Endothelial cell of umbilical vein (primary cell): ENCODE results near the gene CHST11. TPM values are rescaled to one million over a fixed set of nuclear protein-coding genes. Genes with fewer than 3 reads are reported as not detected.

Experiments
- BruUV-seq: library from RNA; stranded (reverse); fragments of 400-500 nt; replicated peaks from 2 replicates; lab custom pipeline; 2021; lab: Mats Ljungman, UMichigan
- CTCF ChIA-PET: fragments of 300-600, 350-600 bp; sonication (Branson Sonifier 250); formaldehyde crosslinking; loops from one replicate; lab custom pipeline; 2021; ENCODE audit warnings: antibody characterized with exemption, inconsistent platforms; lab: Charles Lee
- POLR2A ChIA-PET: fragments of 300-600, 350-600 bp; sonication (Branson Sonifier 250); formaldehyde crosslinking; loops from one replicate; lab custom pipeline; 2021; ENCODE audit warnings: antibody characterized with exemption, inconsistent platforms; lab: Charles Lee
- DNase-seq: peaks from one replicate; pipeline ENCODE4 v3.0.0-alpha.2; 2011; ENCODE audit warnings: low read depth, low spot score
- FAIRE-seq: peaks from 2 replicates; lab custom pipeline; 2011; peaks lifted over from hg19 to GRCh38; lab: Jason Lieb, UNC
- H2AFZ ChIP-seq: 2 replicates; pipeline ENCODE4 v1.6.0; 2012; ENCODE audit warnings: low read depth, low read length, control low read depth, inconsistent platforms
- H3K27ac ChIP-seq: 2 replicates; pipeline ENCODE4 v1.5.1; 2011; ENCODE audit warnings: low read depth, mild to moderate bottlenecking, control low read depth, low read length, moderate library complexity; ENCODE audit not compliant: insufficient read depth
- H3K27me3 ChIP-seq, 2 experiments: 2 replicates each; pipeline versions ENCODE4 v1.6.0 to v1.6.1; 2011; ENCODE audit warnings: low read length in 2 of 2, mixed read lengths in 1 of 2; ENCODE audit not compliant: control insufficient read depth in 2 of 2, insufficient read depth in 2 of 2
- H3K36me3 ChIP-seq, 2 experiments: 2 replicates in 1 of 2; 3 replicates in 1 of 2; pipeline ENCODE4 v1.5.1; 2011; ENCODE audit warnings: low read length in 2 of 2, mild to moderate bottlenecking in 1 of 2, moderate library complexity in 1 of 2; ENCODE audit not compliant: control insufficient read depth in 2 of 2, insufficient read depth in 2 of 2; ENCODE audit errors: extremely low read depth in 1 of 2
- H3K4me1 ChIP-seq: 3 replicates; pipeline ENCODE4 v1.5.1; 2011; ENCODE audit warnings: mild to moderate bottlenecking, low read length; ENCODE audit not compliant: control insufficient read depth, insufficient read depth; ENCODE audit errors: extremely low read depth
- H3K4me2 ChIP-seq: 2 replicates; pipeline ENCODE4 v1.6.1; 2011; ENCODE audit warnings: low read length, control low read depth, mixed read lengths; ENCODE audit not compliant: insufficient read depth
- H3K4me3 ChIP-seq, 3 experiments: fragments of 200-600 bp in 1 of 3; sonication (generic), shearing (Covaris generic) in 1 of 3; replicated peaks in 1 of 3; 2 replicates each; pipeline ENCODE4 v1.5.1; 2011 to 2016; ENCODE audit warnings: control low read depth in 3 of 3, low read length in 3 of 3, mild to moderate bottlenecking in 2 of 3, inconsistent platforms in 1 of 3, low read depth in 1 of 3, moderate library complexity in 1 of 3; ENCODE audit not compliant: insufficient read depth in 1 of 3
- H3K79me2 ChIP-seq: 2 replicates; pipeline ENCODE4 v1.6.0; 2012; ENCODE audit warnings: low read length, inconsistent platforms; ENCODE audit not compliant: control insufficient read depth, insufficient read depth
- H3K9ac ChIP-seq: replicated peaks from 2 replicates; pipeline ENCODE3; 2011; ENCODE audit warnings: low read length, control low read depth; ENCODE audit not compliant: insufficient read depth; ENCODE audit errors: extremely low read depth
- H3K9me1 ChIP-seq: replicated peaks from 3 replicates; pipeline ENCODE4 v1.6.0; 2011; ENCODE audit warnings: mild to moderate bottlenecking, low read length; ENCODE audit not compliant: control insufficient read depth, insufficient read depth; ENCODE audit errors: extremely low read depth
- H3K9me3 ChIP-seq: replicated peaks from 2 replicates; pipeline ENCODE4 v1.5.1; 2012; ENCODE audit warnings: low read length, inconsistent platforms; ENCODE audit not compliant: control insufficient read depth, insufficient read depth
- H4K20me1 ChIP-seq: replicated peaks from 2 replicates; pipeline ENCODE3; 2011; ENCODE audit warnings: mild to moderate bottlenecking, low read length; ENCODE audit not compliant: control insufficient read depth, insufficient read depth; ENCODE audit errors: extremely low read depth
- EZH2 ChIP-seq: IDR thresholded peaks from 2 replicates; pipeline ENCODE4 v1.6.1; 2012; ENCODE audit warnings: borderline replicate concordance, low read depth, mild to moderate bottlenecking, moderate library complexity, low read length, inconsistent platforms; ENCODE audit not compliant: severe bottlenecking
- FOS ChIP-seq: IDR thresholded peaks from 2 replicates; pipeline ENCODE4 v1.6.1; 2011; ENCODE audit warnings: mild to moderate bottlenecking, low read length, moderate library complexity, borderline replicate concordance; ENCODE audit not compliant: insufficient read depth
- GATA2 ChIP-seq: IDR thresholded peaks from 2 replicates; pipeline ENCODE4 v1.7.0; 2011; ENCODE audit warnings: low read depth, mild to moderate bottlenecking, moderate library complexity, mixed read lengths, low read length; ENCODE audit not compliant: insufficient read length, insufficient read depth
- JUN ChIP-seq: IDR thresholded peaks from 2 replicates; pipeline ENCODE4 v1.6.1; 2011; ENCODE audit warnings: borderline replicate concordance, low read depth; ENCODE audit not compliant: insufficient read length, insufficient read depth
- MYC ChIP-seq: IDR thresholded peaks from one replicate; pipeline ENCODE4 v1.6.1; 2011; ENCODE audit warnings: mild to moderate bottlenecking, low read depth, low read length
- POLR2A ChIP-seq: IDR thresholded peaks from 2 replicates; pipeline ENCODE4 v1.6.1; 2012; ENCODE audit warnings: low read depth, mild to moderate bottlenecking, control low read depth, low read length
- POLR2AphosphoS5 ChIP-seq: IDR thresholded peaks from 2 replicates; pipeline ENCODE4 v1.6.1; 2012; ENCODE audit warnings: low read depth, mild to moderate bottlenecking, control low read depth, low read length, moderate library complexity; ENCODE audit not compliant: insufficient read depth
- dilution Hi-C: fragments of 300-500 bp; cut with MboI; formaldehyde crosslinking; loops from one replicate; pipeline ENCODE4 v1.15.0; 2019; ENCODE audit warnings: low sequenced_read_pairs; ENCODE audit not compliant: extremely low pct_ligation_motif_present
- intact Hi-C: fragments of 100-400 bp; cut with micrococcal nuclease; formaldehyde crosslinking; loops from one replicate; pipeline ENCODE4 v1.10.0; 2022
- polyA plus RNA-seq, 4 experiments: library from polyadenylated mRNA; depleted of rRNA in 3 of 4; stranded (reverse) in 3 of 4; unstranded in 1 of 4; fragments of >200 nt; gene quantifications; 2 replicates each; pipeline versions ENCODE4 v1.2.1 to v1.2.3, GENCODE V29; 2011 to 2012; ENCODE audit warnings: missing spikeins in 1 of 4
- total RNA-seq: library from RNA; stranded (reverse); gene quantifications from 2 replicates; pipeline ENCODE4 v1.2.3, GENCODE V29; 2021
- TF ChIP-seq, protein P1 (sequence below), 2 donors: IDR thresholded peaks; 1 replicate in 1 of 2; 2 replicates in 1 of 2; pipeline ENCODE4 v1.5.1; 2011; ENCODE audit warnings: low read length in 2 of 2, mild to moderate bottlenecking in 2 of 2, moderate library complexity in 2 of 2, control low read depth in 1 of 2, inconsistent platforms in 1 of 2, low read depth in 1 of 2; ENCODE audit not compliant: insufficient read depth in 1 of 2; ENCODE audit errors: extremely low read depth in 1 of 2
- TF ChIP-seq, protein P2 (sequence below): IDR thresholded peaks from 2 replicates; pipeline ENCODE4 v1.6.1; 2011; ENCODE audit not compliant: insufficient read depth, insufficient read length

CHST11 gene
- total and polyA plus RNA-seq, 2 donors (not counting 3 experiments of a cell fraction or from before 2014, with no cell fraction given), result 19.7 to 20.9 TPM

DNA sequence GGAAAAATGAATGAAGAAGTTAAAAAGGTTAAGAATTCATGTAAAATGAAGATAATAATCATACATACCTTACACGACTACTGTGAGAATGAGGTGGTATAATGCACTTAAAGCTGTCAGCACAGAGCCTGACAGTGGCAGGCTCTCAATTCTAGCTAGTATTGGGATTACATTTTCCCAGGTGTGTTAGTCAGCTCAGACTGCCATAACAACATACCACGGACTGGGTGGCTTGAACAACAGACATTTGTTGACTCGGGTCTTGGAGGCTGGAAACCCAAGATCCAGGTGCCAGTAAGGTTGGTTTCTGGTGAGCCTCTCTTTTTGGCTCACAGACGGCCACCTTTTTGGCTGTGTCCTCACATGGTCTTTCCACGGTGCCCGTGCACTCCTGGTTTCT lies 167.8 kb downstream of the CHST11 start:
- Histone ChIP-seq H3K9me3 (no peaks in the 10 kb centered on the region), H3K27ac (no peak overlapping the region), H4K20me1 (no peaks in the 10 kb centered on the region), H3K27me3 (no peaks in the 10 kb centered on the region), H3K4me2 (no peak overlapping the region), H3K36me3 (no peaks in the 10 kb centered on the region), H3K4me1 (peaks cover 14% of the 10 kb centered on the region), H2AFZ (no peak overlapping the region), H3K4me3 (no peak overlapping the region), H3K79me2 (no peaks in the 10 kb centered on the region), H3K9ac (no peak overlapping the region), H3K9me1 (no peaks in the 10 kb centered on the region)
- CTCF ChIA-PET, result no interaction called here
- no peak for TF ChIP-seq POLR2A
- no peak for TF ChIP-seq EZH2
- TF ChIP-seq POLR2AphosphoS5, result no peak
- TF ChIP-seq, protein P1, sequence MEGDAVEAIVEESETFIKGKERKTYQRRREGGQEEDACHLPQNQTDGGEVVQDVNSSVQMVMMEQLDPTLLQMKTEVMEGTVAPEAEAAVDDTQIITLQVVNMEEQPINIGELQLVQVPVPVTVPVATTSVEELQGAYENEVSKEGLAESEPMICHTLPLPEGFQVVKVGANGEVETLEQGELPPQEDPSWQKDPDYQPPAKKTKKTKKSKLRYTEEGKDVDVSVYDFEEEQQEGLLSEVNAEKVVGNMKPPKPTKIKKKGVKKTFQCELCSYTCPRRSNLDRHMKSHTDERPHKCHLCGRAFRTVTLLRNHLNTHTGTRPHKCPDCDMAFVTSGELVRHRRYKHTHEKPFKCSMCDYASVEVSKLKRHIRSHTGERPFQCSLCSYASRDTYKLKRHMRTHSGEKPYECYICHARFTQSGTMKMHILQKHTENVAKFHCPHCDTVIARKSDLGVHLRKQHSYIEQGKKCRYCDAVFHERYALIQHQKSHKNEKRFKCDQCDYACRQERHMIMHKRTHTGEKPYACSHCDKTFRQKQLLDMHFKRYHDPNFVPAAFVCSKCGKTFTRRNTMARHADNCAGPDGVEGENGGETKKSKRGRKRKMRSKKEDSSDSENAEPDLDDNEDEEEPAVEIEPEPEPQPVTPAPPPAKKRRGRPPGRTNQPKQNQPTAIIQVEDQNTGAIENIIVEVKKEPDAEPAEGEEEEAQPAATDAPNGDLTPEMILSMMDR (IDR thresholded peaks at IDR 0.05; ENCODE audit: extremely low read depth in 1 of 2, insufficient read depth in 1 of 2, low read depth in 1 of 2, low read length in 2 of 2), result no peak
- no TSS peak for BruUV-seq
- intact Hi-C loops (no loop called here), dilution Hi-C loops (no loop called here)
- POLR2A ChIA-PET, result no interaction called here
- DNase-seq (no peak), FAIRE-seq (no peak)

GRCh38 chr12:104626069-104626837 lies 169.5 kb downstream of the CHST11 start:
- no peak overlapping the region for H3K27ac ChIP-seq
- no peaks in the 10 kb centered on the region for H3K27me3 ChIP-seq
- no peak overlapping the region for H2AFZ ChIP-seq
- no peaks in the 10 kb centered on the region for H3K9me3 ChIP-seq
- H3K79me2 ChIP-seq, result no peaks in the 10 kb centered on the region
- dilution Hi-C loops, result no loop called here
- ChIA-PET CTCF (no interaction called here), POLR2A (no interaction called here)
- intact Hi-C loops, result no loop called here
- H3K4me1 ChIP-seq, result peaks cover 2% of the 10 kb centered on the region
- no peaks in the 10 kb centered on the region for H3K9me1 ChIP-seq
- no peak overlapping the region for H3K4me2 ChIP-seq
- H3K4me3 ChIP-seq, result no peak overlapping the region
- H4K20me1 ChIP-seq, result no peaks in the 10 kb centered on the region
- no peak overlapping the region for H3K9ac ChIP-seq
- FAIRE-seq (no peak), DNase-seq (no peak)
- no peak for TF ChIP-seq JUN
- TF ChIP-seq POLR2AphosphoS5, result no peak
- TF ChIP-seq POLR2A, result no peak
- TF ChIP-seq, protein P1 (IDR thresholded peaks at IDR 0.05; ENCODE audit: extremely low read depth in 1 of 2, insufficient read depth in 1 of 2, low read depth in 1 of 2, low read length in 2 of 2), result no peak
- no peak for TF ChIP-seq EZH2
- TF ChIP-seq FOS, result no peak
- no peak for TF ChIP-seq MYC
- TF ChIP-seq, protein P2, sequence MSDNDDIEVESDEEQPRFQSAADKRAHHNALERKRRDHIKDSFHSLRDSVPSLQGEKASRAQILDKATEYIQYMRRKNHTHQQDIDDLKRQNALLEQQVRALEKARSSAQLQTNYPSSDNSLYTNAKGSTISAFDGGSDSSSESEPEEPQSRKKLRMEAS, result no peak
- no peak for TF ChIP-seq GATA2
- BruUV-seq, result no TSS peak
- no peaks in the 10 kb centered on the region for H3K36me3 ChIP-seq
